ENCODE data around the gene SLIT2.

The SLIT2 gene

GRCh38 chr4:20251796-20252655, at the start of gene SLIT2:
Gene SLIT2 (plus strand): TSS chr4:20251905. CDS start chr4:20253816, 1,911 bp downstream.
- peak; percentile 96 for DNase-seq (ENCODE audit: low spot score)

- DNase-seq (ENCODE audit: low spot score), result peak; percentile 76
Measured at GRCh38 chr4:20203508-20203907, 48.2 kb upstream of the SLIT2 start.

- DNase-seq (ENCODE audit: low spot score), result no peak
Measured at GRCh38 chr4:20217521-20217920, 34.2 kb upstream of the SLIT2 start.

- DNase-seq (ENCODE audit: low spot score), result no peak
Measured at GRCh38 chr4:20217951-20218350, 33.8 kb upstream of the SLIT2 start.

GRCh38 chr4:20219521-20219920, 32.2 kb upstream of the SLIT2 start:
- DNase-seq (ENCODE audit: low spot score), result no peak

- no peak for DNase-seq (ENCODE audit: low spot score)
Measured at GRCh38 chr4:20237894-20238537, 13.7 kb upstream of the SLIT2 start.

- peak; percentile 60 for DNase-seq (ENCODE audit: low spot score)
Measured at GRCh38 chr4:20248155-20248558, 3.5 kb upstream of the SLIT2 start.

- DNase-seq (ENCODE audit: low spot score), result peak; percentile 37
Measured at GRCh38 chr4:20249333-20249732, 2.4 kb upstream of the SLIT2 start.

GRCh38 chr4:20251031-20251795, 492 bp upstream of the SLIT2 start:
- peak; percentile 6 for DNase-seq (ENCODE audit: low spot score)

- peak; percentile 33 for DNase-seq (ENCODE audit: low spot score)
Measured at GRCh38 chr4:20252656-20253282, 1.1 kb downstream of the SLIT2 start.

GRCh38 chr4:20253283-20253734, 1.6 kb downstream of the SLIT2 start:
- no peak for DNase-seq (ENCODE audit: low spot score)

- DNase-seq (ENCODE audit: low spot score), result peak; percentile 68
Measured at GRCh38 chr4:20253735-20254409, 2.2 kb downstream of the SLIT2 start.

GRCh38 chr4:20254511-20255250, 3.0 kb downstream of the SLIT2 start:
- peak; percentile 60 for DNase-seq (ENCODE audit: low spot score)

- peak; percentile 4 for DNase-seq (ENCODE audit: low spot score)
Measured at GRCh38 chr4:20255251-20255586, 3.5 kb downstream of the SLIT2 start.

- DNase-seq (ENCODE audit: low spot score), result no peak
Measured at GRCh38 chr4:20255823-20256222, 4.1 kb downstream of the SLIT2 start.

- no peak for DNase-seq (ENCODE audit: low spot score)
Measured at GRCh38 chr4:20256381-20256881, 4.7 kb downstream of the SLIT2 start.

GRCh38 chr4:20259707-20260106, 8.0 kb downstream of the SLIT2 start:
- no peak for DNase-seq (ENCODE audit: low spot score)

GRCh38 chr4:20260821-20261220, 9.1 kb downstream of the SLIT2 start:
- DNase-seq (ENCODE audit: low spot score), result no peak

GRCh38 chr4:20262221-20262620, 10.5 kb downstream of the SLIT2 start:
- no peak for DNase-seq (ENCODE audit: low spot score)

- DNase-seq (ENCODE audit: low spot score), result no peak
Measured at GRCh38 chr4:20264688-20265087, 13.0 kb downstream of the SLIT2 start.

- no peak for DNase-seq (ENCODE audit: low spot score)
Measured at GRCh38 chr4:20265726-20266125, 14.0 kb downstream of the SLIT2 start.

All from AG20443 (cell line).